Measurements from ENCODE around the gene ADGRA1.

Gene ADGRA1

DNA sequence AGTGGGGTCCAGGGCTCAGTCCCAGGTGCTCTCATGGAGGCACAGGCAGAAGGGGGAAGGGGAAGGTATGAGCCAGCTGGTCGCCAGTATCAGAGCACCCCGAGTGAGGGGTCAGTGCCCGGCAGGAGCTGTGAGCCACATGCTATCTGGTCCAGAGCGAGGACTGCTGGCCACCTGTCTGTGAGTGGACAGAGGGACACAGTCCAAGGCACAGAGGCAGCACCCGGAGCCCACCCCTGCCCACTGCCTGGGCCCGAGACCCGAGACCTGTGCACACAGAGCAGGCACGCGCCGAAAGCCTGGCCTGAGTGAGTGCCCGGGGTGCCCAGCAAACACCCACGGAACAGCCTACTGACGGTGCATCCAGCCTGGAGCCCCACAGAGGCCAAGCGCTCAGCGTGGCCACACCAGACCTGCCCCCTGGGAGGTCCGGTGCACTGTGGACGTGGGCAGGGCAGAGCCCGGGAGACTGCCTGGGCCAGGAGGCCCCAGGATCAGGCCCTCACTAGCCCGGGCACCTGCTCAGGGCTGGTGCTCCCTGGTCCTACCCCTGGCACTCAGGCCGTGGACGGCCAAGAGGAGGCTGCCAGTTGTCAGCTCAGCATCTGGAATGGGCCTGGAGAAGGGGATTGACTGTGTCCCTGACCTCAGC, 29.4 kb downstream of the ADGRA1 start:
- Histone ChIP-seq H3K4me3 (ENCODE audit: low read length, poor library complexity, severe bottlenecking) (no peak overlapping the region), H3K4me2 (ENCODE audit: low read depth, low read length, poor library complexity, severe bottlenecking) (no peak overlapping the region), H3K9ac (ENCODE audit: low read depth, low read length, poor library complexity, severe bottlenecking) (no peak overlapping the region), H3K79me2 (ENCODE audit: insufficient read depth, low read length) (no peaks in the 10 kb centered on the region), H3K27me3 (ENCODE audit: insufficient read depth, low read length, poor library complexity, severe bottlenecking) (no peaks in the 10 kb centered on the region), H4K20me1 (ENCODE audit: insufficient read depth, low read length, poor library complexity, severe bottlenecking) (no peaks in the 10 kb centered on the region), H3K9me3 (ENCODE audit: insufficient read depth, low read depth, low read length) (peaks cover 28% of the 10 kb centered on the region; the same call in 1 of the 2 replicates), H3F3A (ENCODE audit: low read depth) (no peaks in the 10 kb centered on the region), H2AFZ (ENCODE audit: low read length) (no peak overlapping the region), H3K36me3 (ENCODE audit: insufficient read depth, low read length) (no peaks in the 10 kb centered on the region), H3K9me2 (replicated peaks; ENCODE audit: low read depth, low read length) (no peaks in the 10 kb centered on the region), H3K4me1 (ENCODE audit: insufficient read depth, low read length, poor library complexity, severe bottlenecking) (no peaks in the 10 kb centered on the region)
- TF ChIP-seq, protein P1, sequence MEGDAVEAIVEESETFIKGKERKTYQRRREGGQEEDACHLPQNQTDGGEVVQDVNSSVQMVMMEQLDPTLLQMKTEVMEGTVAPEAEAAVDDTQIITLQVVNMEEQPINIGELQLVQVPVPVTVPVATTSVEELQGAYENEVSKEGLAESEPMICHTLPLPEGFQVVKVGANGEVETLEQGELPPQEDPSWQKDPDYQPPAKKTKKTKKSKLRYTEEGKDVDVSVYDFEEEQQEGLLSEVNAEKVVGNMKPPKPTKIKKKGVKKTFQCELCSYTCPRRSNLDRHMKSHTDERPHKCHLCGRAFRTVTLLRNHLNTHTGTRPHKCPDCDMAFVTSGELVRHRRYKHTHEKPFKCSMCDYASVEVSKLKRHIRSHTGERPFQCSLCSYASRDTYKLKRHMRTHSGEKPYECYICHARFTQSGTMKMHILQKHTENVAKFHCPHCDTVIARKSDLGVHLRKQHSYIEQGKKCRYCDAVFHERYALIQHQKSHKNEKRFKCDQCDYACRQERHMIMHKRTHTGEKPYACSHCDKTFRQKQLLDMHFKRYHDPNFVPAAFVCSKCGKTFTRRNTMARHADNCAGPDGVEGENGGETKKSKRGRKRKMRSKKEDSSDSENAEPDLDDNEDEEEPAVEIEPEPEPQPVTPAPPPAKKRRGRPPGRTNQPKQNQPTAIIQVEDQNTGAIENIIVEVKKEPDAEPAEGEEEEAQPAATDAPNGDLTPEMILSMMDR (conservative IDR thresholded peaks at IDR 0.05; ENCODE audit: low read length): no peak
- no peak for TF ChIP-seq EZH2phosphoT487 (IDR thresholded peaks at IDR 0.05; ENCODE audit: borderline replicate concordance)

DNA sequence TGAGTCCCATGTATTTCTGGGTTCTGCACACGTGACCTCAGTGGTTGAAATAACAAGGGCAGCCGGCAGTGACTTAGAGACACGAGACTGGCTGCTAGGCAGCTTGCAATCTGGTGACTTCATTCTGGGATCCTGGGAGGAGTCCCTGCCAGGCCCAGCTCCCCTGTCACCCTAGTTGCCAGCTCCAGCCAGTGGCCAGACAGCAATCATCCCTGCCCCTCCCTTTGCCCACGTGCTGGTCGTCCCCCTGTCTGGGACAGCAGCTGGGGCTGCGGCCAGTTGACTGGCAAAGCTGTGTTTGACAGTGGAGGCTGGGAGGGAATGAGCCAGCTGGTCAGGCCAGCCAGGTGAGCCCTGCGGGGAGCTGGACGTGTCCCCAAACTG, 30.0 kb downstream of the ADGRA1 start:
- H3K27me3 ChIP-seq (ENCODE audit: insufficient read depth, low read length, poor library complexity, severe bottlenecking): no peaks in the 10 kb centered on the region
- H3K36me3 ChIP-seq (ENCODE audit: insufficient read depth, low read length): no peaks in the 10 kb centered on the region
- H3K79me2 ChIP-seq (ENCODE audit: insufficient read depth, low read length): no peaks in the 10 kb centered on the region
- peaks cover 28% of the 10 kb centered on the region; the same call in 1 of the 2 replicates for H3K9me3 ChIP-seq (ENCODE audit: insufficient read depth, low read depth, low read length)
- H3K4me2 ChIP-seq (ENCODE audit: low read depth, low read length, poor library complexity, severe bottlenecking): no peak overlapping the region
- no peaks in the 10 kb centered on the region for H3F3A ChIP-seq (ENCODE audit: low read depth)
- TF ChIP-seq, protein P1 (conservative IDR thresholded peaks at IDR 0.05; ENCODE audit: low read length): no peak
- TF ChIP-seq EZH2phosphoT487 (IDR thresholded peaks at IDR 0.05; ENCODE audit: borderline replicate concordance): no peak
- H4K20me1 ChIP-seq (ENCODE audit: insufficient read depth, low read length, poor library complexity, severe bottlenecking): no peaks in the 10 kb centered on the region
- H3K4me1 ChIP-seq (ENCODE audit: insufficient read depth, low read length, poor library complexity, severe bottlenecking): no peaks in the 10 kb centered on the region
- H3K9ac ChIP-seq (ENCODE audit: low read depth, low read length, poor library complexity, severe bottlenecking): no peak overlapping the region
- no peak overlapping the region for H2AFZ ChIP-seq (ENCODE audit: low read length)
- no peak overlapping the region for H3K4me3 ChIP-seq (ENCODE audit: low read length, poor library complexity, severe bottlenecking)
- no peaks in the 10 kb centered on the region for H3K9me2 ChIP-seq (replicated peaks; ENCODE audit: low read depth, low read length)

DNA sequence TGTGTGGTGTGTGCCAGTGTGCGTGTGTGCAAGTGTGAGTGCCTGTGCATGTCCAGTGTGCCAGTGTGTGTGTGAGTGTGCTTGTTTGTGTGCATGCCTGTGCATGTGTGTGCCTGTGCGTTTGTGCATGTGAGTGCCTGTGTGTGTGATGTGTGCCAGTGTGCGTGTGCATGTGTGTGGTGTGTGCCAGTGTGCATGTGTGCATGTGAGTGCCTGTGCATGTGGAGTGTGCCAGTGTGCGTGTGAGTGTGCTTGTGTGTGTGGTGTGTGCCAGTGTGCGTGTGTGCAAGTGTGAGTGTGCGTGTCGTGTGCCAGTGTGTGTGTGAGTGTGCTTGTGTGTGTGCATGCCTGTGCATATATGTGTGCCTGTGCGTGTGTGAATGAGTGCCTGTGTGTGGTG, 33.8 kb downstream of the ADGRA1 start:
- no peak overlapping the region for H2AFZ ChIP-seq (ENCODE audit: low read length)
- H3K79me2 ChIP-seq (ENCODE audit: insufficient read depth, low read length): no peaks in the 10 kb centered on the region
- H3K4me3 ChIP-seq (ENCODE audit: low read length, poor library complexity, severe bottlenecking): no peak overlapping the region
- no peaks in the 10 kb centered on the region for H3F3A ChIP-seq (ENCODE audit: low read depth)
- no peak overlapping the region for H3K4me2 ChIP-seq (ENCODE audit: low read depth, low read length, poor library complexity, severe bottlenecking)
- no peaks in the 10 kb centered on the region for H3K4me1 ChIP-seq (ENCODE audit: insufficient read depth, low read length, poor library complexity, severe bottlenecking)
- H3K27me3 ChIP-seq (ENCODE audit: insufficient read depth, low read length, poor library complexity, severe bottlenecking): no peaks in the 10 kb centered on the region
- H3K36me3 ChIP-seq (ENCODE audit: insufficient read depth, low read length): no peaks in the 10 kb centered on the region
- H3K9me2 ChIP-seq (replicated peaks; ENCODE audit: low read depth, low read length): no peaks in the 10 kb centered on the region
- no peak for TF ChIP-seq EZH2phosphoT487 (IDR thresholded peaks at IDR 0.05; ENCODE audit: borderline replicate concordance)
- TF ChIP-seq, protein P1 (conservative IDR thresholded peaks at IDR 0.05; ENCODE audit: low read length): no peak
- H4K20me1 ChIP-seq (ENCODE audit: insufficient read depth, low read length, poor library complexity, severe bottlenecking): no peaks in the 10 kb centered on the region
- H3K9me3 ChIP-seq (ENCODE audit: insufficient read depth, low read depth, low read length): peaks cover 29% of the 10 kb centered on the region; the same call in 1 of the 2 replicates
- no peak overlapping the region for H3K9ac ChIP-seq (ENCODE audit: low read depth, low read length, poor library complexity, severe bottlenecking)
